GM23248 (cell line): ENCODE data around the gene PPFIA3. TPM values are rescaled to one million over a fixed set of nuclear protein-coding genes. Genes with fewer than 3 reads are reported as not detected.
A peak's percentile ranks its signal among the peaks of the same experiment; 100 is the strongest.

Source experiments
- DNase-seq: peaks from one replicate; pipeline ENCODE4 v3.0.0-alpha.2; 2015
- H2AFZ ChIP-seq: fragments of 200-600 bp; sonication (generic); 2 replicates; pipeline ENCODE4 v1.6.1; 2016; ENCODE audit warnings: antibody characterized with exemption
- H3F3A ChIP-seq: fragments of 200-600 bp; sonication (generic); 2 replicates; pipeline ENCODE4 v1.6.1; 2016; ENCODE audit warnings: mild to moderate bottlenecking, antibody characterized with exemption, mixed run types; ENCODE audit not compliant: insufficient read depth
- H3K27ac ChIP-seq: fragments of 200-600 bp; sonication (generic); 2 replicates; pipeline ENCODE4 v1.5.1; 2016; ENCODE audit warnings: mild to moderate bottlenecking
- H3K27me3 ChIP-seq: fragments of 200-600 bp; sonication (generic); replicated peaks from 2 replicates; pipeline ENCODE4 v1.6.1; 2016; ENCODE audit warnings: mild to moderate bottlenecking; ENCODE audit not compliant: insufficient read depth
- H3K36me3 ChIP-seq: fragments of 200-600 bp; sonication (generic); 2 replicates; pipeline ENCODE4 v1.6.1; 2016; ENCODE audit warnings: low read depth, mild to moderate bottlenecking
- H3K4me1 ChIP-seq: fragments of 200-600 bp; sonication (generic); 2 replicates; pipeline ENCODE4 v1.6.1; 2016; ENCODE audit warnings: mild to moderate bottlenecking; ENCODE audit not compliant: insufficient read depth
- H3K4me2 ChIP-seq: fragments of 200-600 bp; sonication (generic); one replicate; pipeline ENCODE4 v1.6.1; 2016; ENCODE audit warnings: mild to moderate bottlenecking; ENCODE audit not compliant: unreplicated experiment
- H3K4me3 ChIP-seq: fragments of 200-600 bp; sonication (generic); 2 replicates; pipeline ENCODE4 v1.5.1; 2016; ENCODE audit warnings: mild to moderate bottlenecking
- H3K79me2 ChIP-seq: fragments of 200-600 bp; sonication (generic); 2 replicates; pipeline ENCODE4 v1.6.1; 2016; ENCODE audit warnings: mild to moderate bottlenecking; ENCODE audit not compliant: insufficient read depth
- H3K9ac ChIP-seq: fragments of 200-600 bp; sonication (generic); 2 replicates; pipeline ENCODE4 v1.6.1; 2016; ENCODE audit warnings: mild to moderate bottlenecking
- H3K9me2 ChIP-seq: fragments of 200-600 bp; sonication (generic); 2 replicates; pipeline ENCODE4 v1.6.1; 2016; ENCODE audit warnings: mixed run types, mild to moderate bottlenecking, moderate library complexity; ENCODE audit not compliant: insufficient read depth
- H3K9me3 ChIP-seq: fragments of 200-600 bp; sonication (generic); one replicate; pipeline ENCODE4 v1.6.1; 2017; ENCODE audit warnings: low read depth
- H4K20me1 ChIP-seq: fragments of 200-600 bp; sonication (generic); 2 replicates; pipeline ENCODE4 v1.6.0; 2016; ENCODE audit not compliant: insufficient read depth
- EZH2 ChIP-seq: fragments of 200-600 bp; sonication (generic); IDR thresholded peaks from 2 replicates; pipeline ENCODE4 v1.6.1; 2018; ENCODE audit warnings: antibody characterized with exemption, mild to moderate bottlenecking; ENCODE audit not compliant: insufficient read depth, poor library complexity, severe bottlenecking
- EZH2phosphoT487 ChIP-seq: fragments of 200-600 bp; sonication (generic); IDR thresholded peaks from 2 replicates; pipeline ENCODE4 v1.6.1; 2018; ENCODE audit warnings: antibody characterized with exemption, moderate library complexity, mild to moderate bottlenecking, low read depth; ENCODE audit not compliant: insufficient read depth
- WGBS, 2 experiments: methylation state at CpG; one replicate each; pipeline ENCODE4 v1.1.6; 2015 to 2017; ENCODE audit warnings: low lambda C conversion rate in 2 of 2, low coverage in 1 of 2; ENCODE audit errors: missing lambda C conversion rate in 2 of 2; 5-methylcytosine and 5-hydroxymethylcytosine counted together
- in situ Hi-C: fragments of 300-500 bp; cut with MboI; formaldehyde crosslinking; loops from 2 replicates; pipeline ENCODE4 v1.15.0; 2020
- polyA plus RNA-seq: library from polyadenylated mRNA; unstranded; fragments of >200 nt; fragmentation: Nextera tagmentation; extraction: Ambion mirVana; gene quantifications from 2 replicates; pipeline ENCODE4 v1.2.1, GENCODE V29; 2016
- total RNA-seq: library from RNA; depleted of rRNA; stranded (reverse); fragments of >200 nt; shearing (Covaris generic); gene quantifications from 2 replicates; pipeline ENCODE4 v1.2.3, GENCODE V29; 2014

The PPFIA3 gene
- total and polyA plus RNA-seq, 2 experiments from 2014 or later: 1.2 to 2.4 TPM

GRCh38 chr19:49094505-49095482, 24.6 kb upstream of the PPFIA3 start:
- Histone ChIP-seq H3F3A (peaks cover 41% of the 10 kb centered on the region), H2AFZ (no peak overlapping the region), H3K4me3 (no peak overlapping the region), H3K4me1 (no peaks in the 10 kb centered on the region), H3K27ac (no peak overlapping the region), H4K20me1 (peaks cover 11% of the 10 kb centered on the region), H3K27me3 (no peaks in the 10 kb centered on the region), H3K36me3 (peaks cover 74% of the 10 kb centered on the region), H3K9ac (no peak overlapping the region), H3K9me2 (no peaks in the 10 kb centered on the region), H3K9me3 (no peaks in the 10 kb centered on the region), H3K4me2 (no peak overlapping the region), H3K79me2 (peaks cover 99% of the 10 kb centered on the region)
- in situ Hi-C loops: loop anchor here (10.0 kb wide), 1 partner anchor 110 kb away; no protein-coding TSS in a partner anchor
- WGBS, 2 experiments: 67 to 71% methylated on average over 23 of the region's 23 CpGs
- TF ChIP-seq EZH2phosphoT487 (no peak), EZH2 (no peak)
- peak; percentile 25 for DNase-seq

- 32 to 36% methylated on average over 8 of the region's 8 CpGs for WGBS, 2 experiments
- in situ Hi-C loops: loop anchor here (10.0 kb wide), 1 partner anchor 107 kb away; no protein-coding TSS in a partner anchor
- Histone ChIP-seq H3K9ac (no peak overlapping the region), H2AFZ (no peak overlapping the region), H4K20me1 (peaks cover 6% of the 10 kb centered on the region), H3K9me3 (no peaks in the 10 kb centered on the region), H3K9me2 (no peaks in the 10 kb centered on the region), H3K4me2 (no peak overlapping the region), H3K36me3 (peaks cover 54% of the 10 kb centered on the region), H3K4me1 (no peaks in the 10 kb centered on the region), H3K27ac (no peak overlapping the region), H3K4me3 (no peak overlapping the region), H3K79me2 (peaks cover 84% of the 10 kb centered on the region), H3K27me3 (no peaks in the 10 kb centered on the region), H3F3A (peaks cover 41% of the 10 kb centered on the region)
- peak; percentile 79 for DNase-seq
- TF ChIP-seq EZH2phosphoT487 (no peak), EZH2 (no peak)
Measured at GRCh38 chr19:49097453-49098288, 21.7 kb upstream of the PPFIA3 start.

GRCh38 chr19:49098795-49099194, 20.5 kb upstream of the PPFIA3 start:
- H3K4me3 ChIP-seq: no peak overlapping the region
- no peak overlapping the region for H3K9ac ChIP-seq
- H3K4me1 ChIP-seq: no peaks in the 10 kb centered on the region
- in situ Hi-C loops: loop anchor here (10.0 kb wide), 1 partner anchor 106 kb away; no protein-coding TSS in a partner anchor
- TF ChIP-seq EZH2phosphoT487: no peak
- TF ChIP-seq EZH2: no peak
- DNase-seq: no peak
- H3F3A ChIP-seq: peaks cover 37% of the 10 kb centered on the region
- peaks cover 47% of the 10 kb centered on the region for H3K36me3 ChIP-seq
- 58 to 65% methylated on average over 4 of the region's 4 CpGs for WGBS, 2 experiments
- H3K79me2 ChIP-seq: peaks cover 72% of the 10 kb centered on the region
- no peaks in the 10 kb centered on the region for H3K27me3 ChIP-seq
- H3K9me2 ChIP-seq: no peaks in the 10 kb centered on the region
- no peak overlapping the region for H2AFZ ChIP-seq
- H3K9me3 ChIP-seq: no peaks in the 10 kb centered on the region
- peaks cover 6% of the 10 kb centered on the region for H4K20me1 ChIP-seq
- no peak overlapping the region for H3K27ac ChIP-seq
- H3K4me2 ChIP-seq: no peak overlapping the region

- in situ Hi-C loops: no loop called here
- no peak overlapping the region for H3K27ac ChIP-seq
- H2AFZ ChIP-seq: no peak overlapping the region
- no peaks in the 10 kb centered on the region for H3K4me1 ChIP-seq
- no peaks in the 10 kb centered on the region for H3K9me2 ChIP-seq
- H3K9me3 ChIP-seq: no peaks in the 10 kb centered on the region
- no peak overlapping the region for H3K4me2 ChIP-seq
- peaks cover 21% of the 10 kb centered on the region for H3F3A ChIP-seq
- peaks cover 48% of the 10 kb centered on the region for H3K36me3 ChIP-seq
- TF ChIP-seq EZH2 (no peak), EZH2phosphoT487 (no peak)
- peaks cover 54% of the 10 kb centered on the region for H3K79me2 ChIP-seq
- H4K20me1 ChIP-seq: peaks cover 6% of the 10 kb centered on the region
- H3K27me3 ChIP-seq: no peaks in the 10 kb centered on the region
- 91 to 95% methylated on average over 5 to 12 of the region's 12 CpGs for WGBS, 2 experiments
- H3K4me3 ChIP-seq: no peak overlapping the region
- no peak for DNase-seq
- H3K9ac ChIP-seq: no peak overlapping the region
Measured at GRCh38 chr19:49101160-49101559, 18.2 kb upstream of the PPFIA3 start.
